ENCODE measurements around the gene GBP1. TPM values are rescaled to one million over a fixed set of nuclear protein-coding genes. Genes with fewer than 3 reads are reported as not detected.

Gene GBP1
- total RNA-seq, 1 donor from 2014 or later: 1.8 TPM

DNA sequence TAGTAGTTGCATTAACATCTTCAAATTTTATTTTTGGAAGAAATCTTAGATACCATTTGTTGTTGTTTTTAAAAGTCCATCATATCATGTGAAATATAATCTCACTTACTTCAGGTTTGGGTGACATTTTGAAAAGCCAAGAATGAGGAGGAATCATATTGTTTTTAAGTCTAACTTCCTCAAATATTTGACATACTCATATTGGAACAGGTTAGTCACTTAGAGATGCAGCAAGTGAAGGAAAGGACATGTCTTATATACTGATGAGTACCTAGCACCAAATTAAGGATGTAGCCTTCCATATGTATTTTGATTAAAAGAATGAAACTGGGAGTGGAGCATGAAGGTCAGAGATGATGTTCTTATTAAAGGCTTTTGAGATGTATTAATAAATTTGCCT, 37.0 kb upstream of the GBP1 start:
- H3K36me3 ChIP-seq (ENCODE audit: control insufficient read depth, insufficient read depth, low read length): no peaks in the 10 kb centered on the region
- FAIRE-seq: no peak
- TF ChIP-seq, protein P1, sequence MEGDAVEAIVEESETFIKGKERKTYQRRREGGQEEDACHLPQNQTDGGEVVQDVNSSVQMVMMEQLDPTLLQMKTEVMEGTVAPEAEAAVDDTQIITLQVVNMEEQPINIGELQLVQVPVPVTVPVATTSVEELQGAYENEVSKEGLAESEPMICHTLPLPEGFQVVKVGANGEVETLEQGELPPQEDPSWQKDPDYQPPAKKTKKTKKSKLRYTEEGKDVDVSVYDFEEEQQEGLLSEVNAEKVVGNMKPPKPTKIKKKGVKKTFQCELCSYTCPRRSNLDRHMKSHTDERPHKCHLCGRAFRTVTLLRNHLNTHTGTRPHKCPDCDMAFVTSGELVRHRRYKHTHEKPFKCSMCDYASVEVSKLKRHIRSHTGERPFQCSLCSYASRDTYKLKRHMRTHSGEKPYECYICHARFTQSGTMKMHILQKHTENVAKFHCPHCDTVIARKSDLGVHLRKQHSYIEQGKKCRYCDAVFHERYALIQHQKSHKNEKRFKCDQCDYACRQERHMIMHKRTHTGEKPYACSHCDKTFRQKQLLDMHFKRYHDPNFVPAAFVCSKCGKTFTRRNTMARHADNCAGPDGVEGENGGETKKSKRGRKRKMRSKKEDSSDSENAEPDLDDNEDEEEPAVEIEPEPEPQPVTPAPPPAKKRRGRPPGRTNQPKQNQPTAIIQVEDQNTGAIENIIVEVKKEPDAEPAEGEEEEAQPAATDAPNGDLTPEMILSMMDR (IDR thresholded peaks at IDR 0.05; ENCODE audit: insufficient read depth, low read length, severe bottlenecking): no peak

DNA sequence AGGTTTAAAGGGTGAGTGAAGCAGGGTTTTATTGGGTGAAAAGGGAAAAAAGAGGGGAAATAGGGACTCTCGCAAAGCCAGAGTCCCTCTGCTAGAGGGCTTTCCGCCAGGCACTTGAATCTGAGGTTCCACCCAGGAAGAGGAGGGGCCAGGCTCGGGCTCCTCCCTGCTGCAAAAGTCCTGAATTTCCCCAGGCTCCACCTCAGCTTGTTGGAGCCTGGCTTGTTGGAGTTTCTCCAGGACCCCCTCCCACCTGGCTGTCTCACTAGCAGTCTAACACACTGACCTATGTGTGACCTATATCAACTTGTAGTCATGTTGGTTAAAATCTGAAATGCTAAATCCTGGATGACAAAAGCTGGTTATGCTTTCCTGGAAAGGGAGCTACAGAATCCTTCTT, 35.4 kb upstream of the GBP1 start:
- FAIRE-seq (no peak), DNase-seq (ENCODE audit: low read depth) (no peak)
- Histone ChIP-seq H3K36me3 (ENCODE audit: control insufficient read depth, insufficient read depth, low read length) (no peaks in the 10 kb centered on the region), H3K4me3 (ENCODE audit: low read depth, low read length) (no peak overlapping the region), H3K27me3 (ENCODE audit: control insufficient read depth, insufficient read depth, low read length) (no peaks in the 10 kb centered on the region)
- TF ChIP-seq, protein P1 (IDR thresholded peaks at IDR 0.05; ENCODE audit: insufficient read depth, low read length, severe bottlenecking): no peak

More for the DNA sequence above, 37.0 kb upstream of the GBP1 start:
- DNase-seq (ENCODE audit: low read depth): no peak
- Histone ChIP-seq H3K4me3 (ENCODE audit: low read depth, low read length) (no peak overlapping the region), H3K27me3 (ENCODE audit: control insufficient read depth, insufficient read depth, low read length) (no peaks in the 10 kb centered on the region)

DNA sequence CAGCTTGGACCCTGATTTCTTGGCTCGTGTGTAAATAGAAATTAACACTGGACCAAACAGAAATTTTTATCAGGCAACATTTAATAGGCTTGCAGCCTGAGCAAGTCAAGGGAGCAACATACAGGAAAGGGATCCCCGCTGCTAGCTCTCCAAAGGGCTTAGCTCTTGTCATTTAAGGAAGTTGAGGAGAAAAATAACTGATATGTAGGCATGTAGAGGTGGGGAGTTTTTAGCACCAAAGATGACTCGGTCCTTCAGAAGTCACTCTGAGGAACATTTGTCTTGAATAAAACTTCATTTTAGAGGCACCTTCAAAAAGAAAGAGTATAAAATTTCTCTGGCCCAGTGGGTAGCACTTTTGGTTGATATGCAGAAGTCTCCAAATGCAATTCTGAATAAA, 33.8 kb upstream of the GBP1 start:
- no peak overlapping the region for H3K4me3 ChIP-seq (ENCODE audit: low read depth, low read length)
- no peaks in the 10 kb centered on the region for H3K36me3 ChIP-seq (ENCODE audit: control insufficient read depth, insufficient read depth, low read length)
- DNase-seq (ENCODE audit: low read depth) (no peak), FAIRE-seq (no peak)
- TF ChIP-seq, protein P1 (IDR thresholded peaks at IDR 0.05; ENCODE audit: insufficient read depth, low read length, severe bottlenecking): no peak
- no peaks in the 10 kb centered on the region for H3K27me3 ChIP-seq (ENCODE audit: control insufficient read depth, insufficient read depth, low read length)

DNA sequence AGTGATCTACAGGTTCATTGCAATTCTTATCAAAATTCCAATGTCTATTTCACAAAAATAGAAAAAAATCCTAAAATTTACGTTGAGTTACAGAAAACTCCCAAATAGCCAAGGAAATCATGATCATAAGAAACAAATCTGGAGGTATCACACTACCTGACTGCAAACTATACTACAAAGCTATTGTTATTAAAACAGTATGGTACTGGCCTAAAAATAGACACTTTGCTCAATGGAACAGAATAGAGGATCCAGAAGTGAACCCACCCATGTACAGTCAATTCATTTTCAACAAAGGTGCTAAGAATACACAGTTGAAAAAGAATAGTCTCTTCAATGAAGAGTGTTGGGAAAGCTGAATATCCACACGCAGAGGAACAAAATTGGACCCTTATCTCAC, 30.7 kb upstream of the GBP1 start:
- Histone ChIP-seq H3K27me3 (ENCODE audit: control insufficient read depth, insufficient read depth, low read length) (no peaks in the 10 kb centered on the region), H3K36me3 (ENCODE audit: control insufficient read depth, insufficient read depth, low read length) (no peaks in the 10 kb centered on the region), H3K4me3 (ENCODE audit: low read depth, low read length) (no peak overlapping the region)
- DNase-seq (ENCODE audit: low read depth) (no peak), FAIRE-seq (no peak)
- TF ChIP-seq, protein P1 (IDR thresholded peaks at IDR 0.05; ENCODE audit: insufficient read depth, low read length, severe bottlenecking): no peak

DNA sequence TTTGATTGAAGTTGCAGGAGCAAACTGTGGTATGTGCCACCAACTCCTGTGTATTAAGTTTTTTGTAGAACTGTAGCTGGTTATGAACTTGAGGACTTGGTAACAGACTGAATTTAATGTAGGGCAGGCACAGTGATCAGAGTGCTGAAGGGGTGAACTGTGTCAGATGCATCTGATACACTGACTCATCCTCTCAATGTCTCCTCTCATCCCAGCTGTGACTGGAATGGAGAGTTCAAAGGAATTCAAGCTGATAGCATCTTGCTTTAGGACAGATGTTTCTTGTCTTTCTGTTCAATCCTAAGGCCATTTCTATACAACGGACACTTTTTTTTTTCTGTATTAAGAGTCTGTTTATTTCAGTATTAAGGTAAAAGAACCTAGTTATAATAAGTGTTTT, 25.0 kb upstream of the GBP1 start:
- DNase-seq (ENCODE audit: low read depth): no peak
- H3K36me3 ChIP-seq (ENCODE audit: control insufficient read depth, insufficient read depth, low read length): no peaks in the 10 kb centered on the region
- no peaks in the 10 kb centered on the region for H3K27me3 ChIP-seq (ENCODE audit: control insufficient read depth, insufficient read depth, low read length)
- no peak overlapping the region for H3K4me3 ChIP-seq (ENCODE audit: low read depth, low read length)
- TF ChIP-seq, protein P1 (IDR thresholded peaks at IDR 0.05; ENCODE audit: insufficient read depth, low read length, severe bottlenecking): no peak
- no peak for FAIRE-seq

DNA sequence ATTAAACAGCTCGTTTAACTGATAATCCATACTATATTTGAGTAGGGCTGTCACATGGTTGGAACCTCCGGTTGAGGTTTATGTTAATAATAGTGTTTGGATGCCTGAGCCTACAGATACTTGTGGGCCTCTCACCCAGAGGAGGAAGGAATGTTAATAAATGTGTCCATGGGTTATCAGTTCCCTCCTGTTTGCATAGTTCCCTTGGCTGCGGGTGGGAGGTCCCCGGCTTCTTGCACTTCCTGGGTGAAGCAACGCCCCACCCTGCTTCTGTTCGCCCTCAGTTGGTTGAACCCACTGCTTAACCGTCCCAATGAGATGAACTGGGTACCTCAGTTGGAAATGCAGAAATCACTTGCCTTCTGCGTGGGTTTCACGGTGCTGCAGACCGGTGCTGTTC, 23.6 kb upstream of the GBP1 start:
- Histone ChIP-seq H3K36me3 (ENCODE audit: control insufficient read depth, insufficient read depth, low read length) (no peaks in the 10 kb centered on the region), H3K27me3 (ENCODE audit: control insufficient read depth, insufficient read depth, low read length) (no peaks in the 10 kb centered on the region), H3K4me3 (ENCODE audit: low read depth, low read length) (no peak overlapping the region)
- TF ChIP-seq, protein P1 (IDR thresholded peaks at IDR 0.05; ENCODE audit: insufficient read depth, low read length, severe bottlenecking): no peak
- FAIRE-seq: no peak
- DNase-seq (ENCODE audit: low read depth): no peak
